SKM-1 treated with dmso at 0.1 percent for 144 hours (cell line): ENCODE results near the gene MTG1.

Source experiments
- DNase-seq: peaks from one replicate; lab custom pipeline; 2025; ENCODE audit not compliant: unreplicated experiment; lab: John Stamatoyannopoulos, UW

The MTG1 gene, protein sequence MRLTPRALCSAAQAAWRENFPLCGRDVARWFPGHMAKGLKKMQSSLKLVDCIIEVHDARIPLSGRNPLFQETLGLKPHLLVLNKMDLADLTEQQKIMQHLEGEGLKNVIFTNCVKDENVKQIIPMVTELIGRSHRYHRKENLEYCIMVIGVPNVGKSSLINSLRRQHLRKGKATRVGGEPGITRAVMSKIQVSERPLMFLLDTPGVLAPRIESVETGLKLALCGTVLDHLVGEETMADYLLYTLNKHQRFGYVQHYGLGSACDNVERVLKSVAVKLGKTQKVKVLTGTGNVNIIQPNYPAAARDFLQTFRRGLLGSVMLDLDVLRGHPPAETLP

DNA sequence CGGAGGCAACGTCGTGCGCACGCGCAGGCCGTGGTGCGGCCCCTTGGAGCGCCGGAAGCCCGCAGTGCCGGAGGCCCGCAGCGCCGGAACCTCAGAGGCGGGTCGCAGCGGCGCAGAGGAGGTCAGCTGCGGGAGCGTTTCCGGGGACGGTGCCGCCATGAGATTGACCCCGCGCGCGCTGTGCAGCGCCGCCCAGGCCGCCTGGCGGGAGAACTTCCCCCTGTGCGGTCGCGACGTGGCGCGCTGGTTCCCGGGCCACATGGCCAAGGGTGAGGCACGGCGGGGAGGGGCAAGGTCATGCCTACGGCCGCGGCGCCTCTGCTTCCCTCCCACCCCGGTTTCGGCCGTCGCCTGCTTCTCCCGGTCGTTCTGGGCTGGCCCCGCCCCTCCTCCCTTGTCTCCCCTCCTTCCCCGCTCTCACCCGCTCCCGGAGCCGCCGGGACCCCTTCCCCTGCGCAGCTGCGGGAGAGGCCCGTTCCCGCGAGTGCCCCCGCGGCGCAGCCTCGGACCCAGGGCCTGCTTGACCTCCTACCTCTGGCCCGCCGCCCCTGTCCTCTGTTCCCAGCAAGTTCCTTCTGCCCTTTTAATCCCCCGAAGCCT, at the start of gene MTG1:
Gene MTG1, plus strand, starts transcription at position 94 of the 600 bp plus-strand sequence. Its CDS starts 64 bp downstream, at position 158.
- peak; percentile 95 for DNase-seq

DNA sequence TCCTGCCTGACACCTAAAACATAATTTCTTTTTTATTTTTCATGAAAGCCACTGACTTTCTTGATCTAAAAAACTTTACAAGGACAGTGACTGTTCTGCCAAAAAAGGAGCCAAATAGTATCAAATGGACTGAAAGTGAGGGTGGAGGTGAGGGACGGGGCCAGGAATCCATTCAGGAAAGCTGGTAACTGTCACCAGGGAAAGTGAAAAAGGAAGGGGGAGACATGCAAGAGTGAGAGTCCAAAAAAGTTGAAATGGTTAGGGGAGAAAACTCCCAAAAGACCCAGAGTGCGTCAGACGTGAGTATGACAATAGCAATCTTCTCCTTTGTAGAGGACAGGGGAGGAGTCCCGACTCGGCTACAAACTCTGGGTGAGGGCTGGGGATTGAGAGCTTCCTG, 49.7 kb upstream of the MTG1 start:
- no peak for DNase-seq

DNA sequence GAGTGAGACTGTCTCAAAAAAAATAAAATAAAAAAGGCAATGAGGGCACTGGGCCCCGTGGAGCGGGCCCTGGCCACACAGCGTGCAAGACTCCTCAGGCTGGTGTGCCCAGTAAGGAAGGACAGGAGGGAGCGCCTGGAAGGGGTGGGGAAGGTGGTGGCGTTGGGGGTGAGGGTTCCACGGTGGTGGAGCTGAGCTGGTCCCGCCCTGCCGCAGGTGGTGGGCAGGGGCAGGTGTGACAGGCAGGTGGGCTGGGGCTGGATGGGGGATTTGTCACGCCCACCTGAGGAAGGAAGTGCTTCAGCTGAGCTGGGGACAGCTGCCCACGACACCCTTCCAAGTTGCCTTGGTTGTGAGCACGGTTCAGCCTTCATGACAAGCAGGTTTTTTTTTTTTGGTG, 47.5 kb upstream of the MTG1 start:
- DNase-seq: no peak

DNA sequence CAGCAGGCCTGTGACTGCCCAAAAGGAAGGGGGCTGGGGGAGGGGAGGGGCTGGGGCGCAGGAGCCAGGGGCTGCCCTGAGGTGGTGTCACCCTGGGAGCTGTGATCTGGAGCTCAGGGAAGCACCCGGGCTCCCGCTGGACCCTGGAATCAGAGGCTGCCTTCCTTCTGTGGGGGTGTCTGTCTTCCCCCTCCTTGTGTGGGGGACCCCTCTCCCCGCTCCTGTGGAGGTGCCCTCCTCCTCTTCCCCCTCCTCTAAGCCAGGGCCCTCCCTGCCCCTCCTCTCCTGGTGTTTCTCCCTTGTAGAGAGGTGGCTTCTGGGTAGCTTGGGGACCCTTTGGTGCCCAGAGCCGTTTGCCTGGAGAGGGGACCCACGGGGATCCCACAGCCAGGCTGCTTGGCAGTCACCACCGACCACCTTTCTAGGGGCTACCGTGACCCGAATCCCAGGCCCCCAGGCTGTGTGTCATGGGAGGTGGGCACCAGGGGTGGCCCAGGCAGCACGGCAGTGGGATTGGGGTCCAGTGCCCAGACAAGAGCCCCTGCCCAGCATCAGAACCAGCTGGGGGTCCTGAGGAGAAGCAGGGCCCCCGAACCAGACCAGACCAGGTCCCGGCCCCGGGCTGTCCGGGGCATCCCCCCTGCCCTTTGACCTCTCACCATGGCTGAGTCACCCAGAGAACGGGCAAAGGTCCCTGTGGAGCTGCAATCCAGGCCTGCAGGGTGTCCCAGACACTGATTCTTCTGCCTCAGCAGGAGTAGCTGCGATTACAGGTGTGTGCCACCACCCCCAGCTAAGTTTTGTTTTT, 46.0 kb upstream of the MTG1 start:
- no peak for DNase-seq

DNA sequence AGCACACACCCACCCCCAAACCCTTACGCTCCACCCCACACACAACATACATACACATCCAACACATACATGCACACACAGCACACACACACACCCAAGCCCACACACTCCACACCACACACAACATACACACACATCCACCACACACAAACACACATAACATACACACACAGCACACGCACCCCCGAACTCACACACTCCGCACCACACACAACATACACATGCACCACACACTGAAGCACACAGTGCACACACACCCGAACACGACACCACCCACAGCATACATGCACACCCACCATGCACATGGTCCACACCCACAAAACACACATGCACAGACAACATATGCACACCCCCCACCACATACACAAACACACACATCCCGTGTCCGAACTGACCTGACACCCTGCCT, 44.8 kb upstream of the MTG1 start:
- no peak for DNase-seq

DNA sequence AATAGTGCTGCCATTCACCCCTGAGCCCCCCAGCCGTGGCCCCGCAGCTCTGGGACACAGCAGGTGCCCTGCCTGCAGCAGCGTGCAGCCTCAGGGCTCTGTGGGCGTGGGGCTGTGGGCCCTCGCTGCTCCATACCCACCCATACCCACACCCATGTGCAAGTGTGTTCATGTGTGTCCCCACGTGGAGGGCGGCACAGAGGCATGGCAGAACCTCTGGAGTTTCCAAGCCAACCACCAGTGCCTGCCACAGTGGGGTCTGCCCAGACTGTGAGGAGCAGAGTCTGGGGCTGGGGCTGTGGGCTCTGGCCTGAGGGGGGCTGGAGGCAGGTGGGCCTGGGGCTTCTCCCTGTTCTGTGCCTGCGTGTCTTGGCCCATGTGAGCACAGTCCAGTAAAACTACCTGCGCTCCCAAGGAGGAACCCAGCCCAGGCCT, 44.4 kb upstream of the MTG1 start:
- DNase-seq: no peak

DNA sequence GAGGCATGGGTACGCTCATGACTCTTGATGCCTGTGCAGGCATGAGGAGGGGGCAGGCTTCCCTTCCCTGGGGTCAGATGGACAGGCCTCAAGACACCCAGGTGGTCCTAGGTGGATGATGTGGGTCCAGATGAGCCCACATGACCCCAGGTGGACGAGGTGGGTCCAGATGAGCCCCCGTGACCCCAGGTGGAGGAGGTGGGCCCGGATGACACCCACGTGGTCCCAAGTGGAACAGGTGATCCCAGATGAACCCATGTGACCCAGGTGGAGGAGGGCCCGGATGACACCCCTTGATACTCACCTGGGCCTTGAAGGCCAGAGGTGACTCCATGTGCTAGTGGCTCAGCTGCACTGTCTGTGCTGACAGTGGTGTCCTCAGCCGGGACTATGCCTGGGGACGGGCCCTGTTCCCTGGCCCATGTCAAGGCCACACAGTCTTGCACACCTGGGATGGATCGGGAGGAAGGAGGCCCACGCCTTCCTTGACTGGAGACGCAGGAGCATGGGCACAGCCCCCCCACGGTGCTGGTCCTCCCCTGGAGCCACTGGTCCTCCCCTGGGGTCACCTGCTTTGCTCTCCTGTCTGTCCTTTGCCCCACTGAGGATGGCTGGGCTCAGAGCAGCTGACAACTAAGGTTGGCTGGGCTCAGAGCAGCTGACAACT, 43.5 kb upstream of the MTG1 start:
- DNase-seq: no peak

DNA sequence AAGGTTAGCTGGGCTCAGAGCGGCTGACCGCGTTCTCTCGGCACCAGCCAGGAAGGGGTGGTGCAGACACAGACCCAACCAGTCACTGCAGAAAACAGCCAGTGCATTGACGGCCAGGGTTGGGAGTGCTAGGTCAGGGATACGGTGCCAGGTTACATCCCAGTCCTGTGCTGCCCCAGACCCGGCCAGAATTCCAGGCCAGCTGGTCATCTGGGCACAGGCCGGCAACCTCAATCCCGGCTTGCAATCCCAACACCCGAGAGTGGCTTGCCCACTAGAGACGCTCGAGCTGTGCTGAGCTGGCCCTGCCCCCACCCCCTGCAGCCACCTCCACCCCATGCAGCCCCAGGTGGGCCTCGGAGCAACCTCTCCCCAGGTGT, 43.0 kb upstream of the MTG1 start:
- no peak for DNase-seq

DNA sequence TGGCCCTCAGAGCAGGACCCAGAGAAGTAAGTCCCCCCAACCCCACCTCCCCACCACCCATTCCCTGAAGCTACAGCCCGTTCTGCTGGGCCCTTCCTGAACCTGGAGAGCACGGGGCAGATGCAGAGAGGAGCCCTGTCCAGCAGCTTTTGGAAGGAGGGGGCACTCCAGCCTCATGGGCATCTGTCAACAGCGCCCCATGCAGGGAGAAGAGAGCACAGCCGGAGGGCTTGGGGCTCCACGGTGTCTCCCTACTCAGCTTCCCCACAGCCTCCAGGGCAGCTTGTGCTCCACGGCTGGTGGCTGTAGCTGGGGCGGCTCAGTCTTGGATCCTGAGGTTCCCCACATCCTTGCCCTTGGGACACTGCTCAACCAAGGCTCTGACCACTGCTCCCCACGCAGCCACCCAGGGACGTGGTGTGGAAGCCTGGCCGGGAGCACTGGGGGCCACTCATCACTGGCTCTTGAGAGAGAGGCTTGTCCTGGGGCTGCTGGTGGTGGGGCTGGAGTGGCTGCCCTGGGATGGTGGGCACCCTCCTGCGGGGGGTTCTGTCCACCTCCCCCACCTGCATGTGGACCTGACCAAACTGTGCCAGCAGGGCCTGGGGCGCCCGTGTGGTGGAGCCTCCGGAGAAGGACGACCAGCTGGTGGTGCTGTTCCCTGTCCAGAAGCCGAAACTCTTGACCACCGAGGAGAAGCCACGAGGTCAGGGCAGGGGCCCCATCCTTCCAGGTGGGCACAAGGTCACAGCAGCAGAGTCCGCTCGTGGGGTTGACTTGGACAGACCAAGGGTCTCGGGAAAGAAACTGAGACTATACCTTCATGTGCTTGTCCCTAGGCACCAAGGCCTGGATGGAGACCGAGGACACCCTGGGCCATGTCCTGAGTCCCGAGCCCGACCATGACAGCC, 42.3 kb upstream of the MTG1 start:
- DNase-seq: no peak

DNA sequence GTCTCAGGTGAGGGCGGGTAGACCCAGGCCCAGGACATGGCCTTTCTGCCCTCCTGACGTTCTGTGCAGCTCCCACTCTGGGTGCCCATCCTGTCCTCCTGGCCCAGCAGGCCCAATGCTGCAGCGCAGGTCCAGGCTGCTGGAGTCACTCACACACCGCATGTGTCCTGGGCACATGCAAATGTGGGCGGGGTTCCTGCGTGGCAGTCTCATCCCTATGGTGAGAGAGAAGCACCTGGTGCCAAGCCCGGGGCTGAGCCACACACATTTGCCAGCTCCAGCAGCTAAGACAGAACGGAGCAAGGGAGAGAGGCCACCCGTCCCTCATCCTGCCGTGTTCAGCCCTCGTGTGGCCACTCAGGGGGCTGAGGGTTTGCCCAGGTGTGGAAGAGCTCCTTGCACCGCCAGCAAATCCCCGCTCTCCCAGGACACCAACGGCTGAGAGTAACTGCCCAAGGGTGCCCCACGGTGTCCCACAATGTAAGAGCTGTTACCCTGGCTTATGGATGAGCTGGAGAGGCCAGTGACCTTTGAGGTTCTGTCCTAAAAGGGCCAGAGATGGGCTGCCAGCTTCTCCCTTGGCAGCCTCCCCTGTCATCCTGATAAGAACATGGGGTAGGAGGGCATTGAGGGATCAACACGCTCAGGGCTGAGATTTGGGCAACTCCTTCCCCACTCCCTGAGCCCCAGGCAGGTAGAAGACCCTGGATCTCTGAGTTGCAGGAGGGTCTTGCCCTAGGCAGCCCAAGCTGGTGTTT, 40.6 kb upstream of the MTG1 start:
- DNase-seq: no peak

DNA sequence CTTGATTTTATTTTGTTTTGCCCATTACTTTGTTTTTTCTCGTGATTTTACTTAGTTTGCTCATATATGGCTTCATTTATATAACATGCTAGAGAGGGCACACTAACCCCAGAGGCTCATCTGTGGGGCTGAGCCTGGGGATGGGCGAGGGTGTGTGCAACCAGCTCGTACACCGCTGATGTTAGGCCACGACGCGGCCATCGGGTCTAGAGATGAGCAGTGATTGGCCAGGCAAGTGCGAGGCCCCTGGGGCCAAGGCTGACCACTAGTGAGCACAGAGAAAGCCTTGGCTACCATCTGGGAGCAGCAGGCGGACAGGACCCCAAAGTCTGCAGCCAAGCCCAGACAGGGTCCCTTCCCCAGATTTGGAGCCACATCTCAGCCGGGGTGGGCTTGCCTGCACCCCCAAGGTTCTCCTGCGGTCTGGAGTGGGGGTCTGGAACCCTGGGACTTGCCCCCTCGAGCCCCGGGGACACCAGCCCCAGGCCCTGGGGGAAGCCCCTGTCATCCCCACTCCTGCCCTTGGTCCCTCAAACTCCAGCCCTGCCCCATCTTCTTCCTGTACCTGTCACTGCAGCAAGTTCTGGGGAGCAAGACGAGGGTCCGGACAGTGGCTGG, 39.9 kb upstream of the MTG1 start:
- DNase-seq: no peak

DNA sequence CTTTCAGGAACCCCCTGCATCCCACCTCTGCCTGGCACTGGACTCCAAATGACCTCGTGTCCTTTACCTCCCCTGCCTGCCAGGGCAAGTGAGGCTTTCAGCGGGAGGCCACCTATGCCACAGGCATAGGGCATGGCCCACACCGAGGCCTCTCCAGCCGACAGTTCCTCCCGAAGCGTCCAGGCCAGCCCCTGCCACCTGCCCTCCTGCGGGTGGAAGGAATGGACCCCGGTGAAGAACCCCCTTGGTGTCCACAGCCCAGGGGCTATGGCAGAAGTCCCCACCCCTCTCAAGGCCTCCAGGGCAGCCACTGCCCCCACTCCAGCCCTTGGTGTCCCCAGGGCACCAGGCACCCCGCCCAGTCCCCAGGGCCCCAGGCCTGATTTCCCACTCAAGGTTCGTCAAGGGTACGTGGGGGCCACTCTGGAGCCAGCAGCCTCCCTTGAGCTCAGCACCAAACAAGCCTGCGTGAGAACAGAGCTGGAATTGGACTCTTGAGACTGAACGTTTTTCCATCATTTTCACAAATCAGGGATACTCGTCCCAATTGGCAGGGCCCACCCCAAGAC, 39.2 kb upstream of the MTG1 start:
- DNase-seq: no peak

DNA sequence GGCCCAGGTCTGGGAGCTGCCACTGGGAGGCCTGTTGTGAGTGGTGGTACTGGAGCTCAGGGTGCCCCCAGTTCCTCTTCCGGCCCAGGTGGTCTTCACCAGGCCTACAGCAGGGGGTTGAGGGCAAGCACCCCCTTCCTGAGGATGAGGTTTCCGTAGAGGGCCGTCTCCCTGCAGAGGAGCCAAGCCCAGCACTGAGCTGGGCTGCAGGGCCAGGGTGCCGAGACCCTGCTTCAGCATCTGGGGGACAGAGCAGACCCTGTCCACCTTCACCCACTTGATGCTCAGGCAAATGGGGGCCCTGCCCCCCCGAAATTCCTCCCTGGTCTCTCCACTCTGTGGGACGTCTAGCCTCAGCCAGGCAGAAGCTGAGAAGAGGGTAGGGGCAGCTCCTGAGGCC, 38.7 kb upstream of the MTG1 start:
- DNase-seq: no peak

DNA sequence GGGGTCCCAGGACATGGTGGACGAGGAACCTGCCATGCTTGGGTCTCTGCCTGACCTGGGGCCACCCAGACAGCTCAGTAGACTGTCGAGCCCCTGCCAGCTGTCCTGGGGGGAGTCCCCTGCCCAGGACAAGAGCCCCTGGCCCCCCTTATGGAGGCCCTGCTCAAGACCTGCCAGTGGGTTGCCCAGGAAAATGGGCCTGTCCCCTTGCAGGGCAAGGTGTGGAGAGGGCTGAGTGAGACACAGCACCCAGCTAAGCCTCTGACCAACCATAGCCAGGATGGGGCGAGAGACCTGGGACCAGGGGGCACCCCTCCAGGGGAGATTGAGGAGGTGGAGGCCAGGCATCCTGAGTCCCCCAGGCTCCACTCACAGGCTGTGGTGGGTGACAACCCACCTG, 38.0 kb upstream of the MTG1 start:
- DNase-seq: no peak

DNA sequence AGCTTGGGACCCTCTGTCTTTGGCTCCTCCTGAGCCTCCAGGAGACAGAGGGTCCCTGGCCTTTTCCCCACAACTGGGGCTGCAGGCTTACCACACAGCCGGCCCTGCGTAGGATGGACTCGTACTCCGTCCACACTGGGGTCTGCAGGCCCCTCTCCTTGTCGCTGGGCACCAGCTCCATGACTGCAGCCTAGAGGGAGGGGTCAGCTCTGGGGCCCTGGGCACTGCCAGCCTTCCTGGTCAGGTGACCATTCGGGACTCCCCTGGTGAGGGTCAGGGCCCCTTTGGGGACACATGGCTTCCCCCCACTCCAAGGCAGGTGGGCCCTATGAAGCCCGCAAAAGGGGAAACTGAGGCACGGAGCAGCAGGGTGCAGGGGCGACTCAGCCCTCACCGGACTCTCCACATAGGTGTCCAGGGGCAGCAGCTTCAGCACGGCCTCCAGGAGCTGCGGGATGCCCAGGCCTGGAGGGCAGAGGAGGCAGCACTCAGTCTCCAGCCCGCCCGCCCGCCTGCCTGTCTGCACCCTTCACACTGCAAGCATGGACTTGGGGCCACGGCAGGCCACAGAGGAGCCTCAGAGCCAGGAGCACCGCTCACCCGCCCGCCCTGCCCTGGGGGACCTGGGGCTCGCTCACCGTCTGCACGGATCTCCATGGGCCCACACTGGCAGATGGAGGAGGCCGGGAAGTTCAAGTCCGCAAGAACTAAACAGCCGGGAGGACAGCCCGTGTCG, 37.2 kb upstream of the MTG1 start:
- DNase-seq: no peak

DNA sequence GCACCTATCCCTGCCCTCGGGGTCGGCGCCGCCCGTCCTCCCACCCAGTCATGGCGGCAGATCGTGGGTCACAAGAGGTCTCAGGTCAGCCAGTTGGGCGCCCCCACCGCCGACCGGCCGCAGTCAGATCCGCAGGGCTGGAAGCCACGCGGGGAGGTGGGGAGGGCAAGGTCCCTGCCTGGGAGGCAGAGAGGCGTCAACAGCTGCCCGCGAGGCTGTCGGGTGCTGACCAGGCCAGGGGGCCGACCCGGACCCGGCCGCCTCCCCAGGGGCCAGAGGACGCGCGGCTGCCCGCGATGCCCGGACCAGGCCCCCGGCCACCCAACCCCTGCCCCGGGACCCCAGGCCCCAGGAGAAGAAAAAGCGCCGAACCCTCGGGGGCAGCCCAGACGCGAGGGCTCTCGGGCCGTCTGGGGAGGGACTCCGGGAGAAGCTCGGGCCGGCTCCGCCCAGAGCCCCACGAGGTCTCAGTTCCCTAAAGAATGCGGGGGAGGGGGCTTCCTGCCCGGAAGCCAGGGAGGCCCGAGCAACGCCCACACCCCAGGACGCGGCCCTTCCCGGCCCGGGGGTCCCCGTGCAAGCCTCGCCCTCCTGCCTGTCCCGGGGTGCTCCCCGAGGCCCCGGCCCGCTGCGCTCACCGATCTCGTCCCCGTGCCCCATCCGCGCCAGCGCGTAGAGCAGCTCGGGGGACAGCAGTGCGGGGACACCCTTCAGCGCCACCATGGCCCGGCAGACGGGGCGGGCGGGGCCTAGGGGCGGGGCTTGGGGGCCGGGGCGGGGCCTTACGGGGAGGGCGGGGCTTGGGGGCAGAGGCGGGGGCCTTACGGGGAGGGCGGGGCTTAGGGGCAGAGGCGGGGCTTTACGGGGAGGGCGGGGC, 36.4 kb upstream of the MTG1 start, which contains the start of gene FUOM:
Gene FUOM, minus strand, starts transcription at position 735 of the 877 bp plus-strand sequence. Its CDS starts 12 bp downstream, at position 723.
- DNase-seq: peak; percentile 74
